Stimulated activated CD4-positive, alpha-beta T cell treated with anti-CD3 and anti-CD28 coated beads, Interleukin-1b, Interleukin-23, amount 100 ng/mL, for 48 hours (primary cell): Measurements from ENCODE around the gene KRTAP12-1.
"Not testable (repeated sequence)": the region's sequence is repeated elsewhere in the genome, so short reads cannot be mapped to it uniquely, and the experiment has no call there.

Experiments used
- DNase-seq: peaks from one replicate; pipeline ENCODE4 v3.0.0-alpha.2; 2020

KRTAP12-1 gene

DNA sequence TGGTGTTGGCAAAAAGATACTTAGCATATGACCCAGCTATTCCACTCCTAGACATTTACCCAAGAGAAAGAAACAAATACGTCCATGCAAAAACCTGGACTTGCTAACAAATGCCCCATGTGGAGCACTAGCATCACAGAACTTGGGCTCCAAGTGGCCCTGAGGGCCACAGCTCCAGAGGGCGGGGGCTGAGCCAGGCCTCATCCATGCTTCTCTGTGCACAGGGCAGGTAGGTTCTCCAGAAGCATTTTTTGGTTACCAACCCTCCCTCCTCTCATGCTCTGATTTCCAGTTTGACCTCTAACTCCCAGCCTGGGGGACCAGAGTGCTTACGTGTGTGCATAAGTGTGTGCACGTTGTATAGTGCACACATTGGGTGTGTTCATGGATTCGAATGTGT lies 17.3 kb downstream of the KRTAP12-1 start:
- DNase-seq: no peak

DNA sequence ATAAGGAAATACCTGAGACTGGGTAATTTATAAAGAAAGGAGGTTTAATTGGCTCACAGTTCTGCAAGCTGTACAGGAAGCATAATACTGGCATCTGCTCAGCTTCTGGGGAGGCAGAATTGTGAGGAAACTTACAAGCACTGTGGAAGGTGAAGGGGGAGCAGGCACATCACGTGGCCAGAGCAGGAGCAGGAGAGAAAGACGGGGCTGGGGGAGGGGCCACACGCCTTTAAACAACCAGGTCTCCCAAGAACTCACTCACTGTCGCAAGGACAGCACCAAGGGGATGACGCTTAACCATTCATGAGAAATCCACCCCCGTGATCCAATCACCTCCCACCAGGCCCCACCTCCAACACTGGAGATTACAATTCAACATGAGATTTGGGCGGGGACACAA lies 20.4 kb downstream of the KRTAP12-1 start:
- not testable (repeated sequence) for DNase-seq

DNA sequence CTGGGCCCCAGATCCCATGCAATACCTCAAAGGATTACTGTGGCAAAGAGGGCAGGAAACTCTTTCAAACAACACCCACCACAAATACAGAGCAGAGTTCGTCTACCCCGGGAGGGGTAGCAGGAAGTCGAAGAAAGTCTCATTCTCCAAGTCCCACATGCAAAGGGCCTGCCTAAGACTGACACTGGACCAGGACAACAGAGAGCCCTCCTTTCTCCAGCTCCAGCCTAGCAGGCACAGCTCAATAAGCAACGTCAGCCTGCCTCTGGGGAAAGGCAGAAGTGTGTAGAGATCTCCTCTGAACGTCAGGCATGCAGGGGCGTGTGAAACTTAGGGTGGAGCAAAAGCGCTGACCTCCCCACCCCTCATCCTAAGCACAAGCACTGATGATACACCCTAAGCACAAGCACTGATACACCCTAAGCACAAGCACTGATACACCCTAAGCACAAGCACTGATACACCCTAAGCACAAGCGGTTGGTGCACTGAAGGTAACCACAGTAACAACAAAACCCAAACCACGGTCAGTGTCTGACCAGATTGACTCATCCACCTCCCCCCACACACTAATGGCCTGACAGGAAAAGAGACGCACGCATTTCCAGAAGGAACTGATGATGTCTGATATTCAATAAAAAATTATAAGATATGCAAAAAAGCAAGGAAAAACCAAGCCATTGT lies 22.9 kb downstream of the KRTAP12-1 start:
- DNase-seq: no peak

DNA sequence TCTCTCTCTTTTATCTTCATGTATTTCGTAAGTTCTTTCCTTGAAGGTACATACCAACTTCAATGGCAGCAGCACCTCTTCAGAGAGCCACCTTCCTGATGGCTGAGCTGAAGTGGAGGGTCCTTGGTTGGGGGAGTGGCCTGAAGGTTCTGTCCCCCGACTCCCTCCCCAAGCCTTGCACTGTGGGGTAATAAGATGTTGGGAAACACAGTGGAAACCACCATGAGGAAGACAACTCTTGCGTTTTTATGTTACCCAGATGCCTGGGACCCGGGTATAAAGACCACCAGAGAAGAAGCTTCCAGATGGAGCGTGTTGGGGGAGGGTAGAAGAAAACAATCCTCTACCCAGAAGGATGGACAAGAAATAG lies 23.4 kb downstream of the KRTAP12-1 start:
- DNase-seq: no peak

DNA sequence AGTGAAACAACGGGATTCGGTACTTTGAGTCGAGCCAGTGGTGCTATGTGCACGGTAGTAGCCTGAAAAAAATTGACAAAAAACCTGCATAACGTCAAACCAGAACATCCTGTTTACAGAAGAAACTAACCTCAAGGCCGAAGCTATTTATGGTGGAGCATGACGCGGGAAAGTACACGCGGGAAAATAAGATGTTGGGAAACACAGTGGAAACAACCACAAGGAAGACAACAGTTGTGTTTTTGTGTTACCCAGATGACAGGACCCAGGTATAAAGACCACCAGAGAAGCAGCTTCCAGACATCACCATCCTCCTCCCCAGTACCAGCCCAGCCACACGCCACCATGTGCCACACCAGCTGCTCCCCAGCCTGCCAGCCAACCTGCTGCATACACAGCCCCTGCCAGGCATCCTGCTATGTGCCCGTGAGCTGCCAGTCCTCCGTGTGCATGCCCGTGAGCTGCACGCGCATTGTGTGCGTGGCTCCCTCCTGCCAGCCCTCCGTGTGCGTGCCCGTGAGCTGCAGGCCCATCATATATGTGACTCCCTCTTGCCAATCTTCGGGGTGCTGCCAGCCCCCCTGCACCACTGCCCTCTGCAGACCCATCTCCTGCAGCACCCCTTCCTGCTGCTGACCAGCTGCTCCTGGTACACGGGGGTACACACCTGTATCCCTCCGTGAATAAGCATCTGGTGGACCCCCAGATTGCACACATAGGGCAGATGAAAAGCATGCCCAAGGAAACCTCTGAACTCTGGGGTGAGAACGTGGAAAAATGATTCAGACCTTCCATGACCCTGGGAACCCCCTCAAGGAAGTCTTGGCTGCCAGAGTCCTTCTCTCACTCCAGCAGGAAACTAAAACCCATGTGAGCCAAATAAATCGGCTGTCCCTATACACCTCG lies 24.1 kb downstream of the KRTAP12-1 start, which contains the start of gene KRTAP12-3:
KRTAP12-3 (plus strand) TSS at position 298 of the 906 bp plus-strand sequence; CDS start at position 346, 48 bp downstream.
- no peak for DNase-seq

DNA sequence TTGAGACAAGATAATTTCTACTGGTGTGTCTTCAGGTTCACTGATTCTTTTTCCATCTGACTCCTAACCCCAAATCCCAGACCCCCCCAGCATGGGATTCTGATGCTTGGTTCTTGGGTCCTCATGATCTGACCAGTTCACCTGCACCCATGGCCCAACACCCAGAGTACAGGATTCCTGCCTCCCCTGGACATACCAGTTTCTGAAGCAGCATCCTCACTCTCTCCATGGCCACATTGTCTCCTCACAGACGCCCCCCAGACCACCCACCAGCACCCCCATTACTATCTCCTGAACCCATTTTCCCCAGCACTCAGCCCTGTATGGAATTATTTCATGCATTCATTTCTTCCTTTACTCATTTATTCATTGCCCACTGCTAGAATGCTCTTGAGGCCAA lies 25.1 kb downstream of the KRTAP12-1 start:
- no peak for DNase-seq

DNA sequence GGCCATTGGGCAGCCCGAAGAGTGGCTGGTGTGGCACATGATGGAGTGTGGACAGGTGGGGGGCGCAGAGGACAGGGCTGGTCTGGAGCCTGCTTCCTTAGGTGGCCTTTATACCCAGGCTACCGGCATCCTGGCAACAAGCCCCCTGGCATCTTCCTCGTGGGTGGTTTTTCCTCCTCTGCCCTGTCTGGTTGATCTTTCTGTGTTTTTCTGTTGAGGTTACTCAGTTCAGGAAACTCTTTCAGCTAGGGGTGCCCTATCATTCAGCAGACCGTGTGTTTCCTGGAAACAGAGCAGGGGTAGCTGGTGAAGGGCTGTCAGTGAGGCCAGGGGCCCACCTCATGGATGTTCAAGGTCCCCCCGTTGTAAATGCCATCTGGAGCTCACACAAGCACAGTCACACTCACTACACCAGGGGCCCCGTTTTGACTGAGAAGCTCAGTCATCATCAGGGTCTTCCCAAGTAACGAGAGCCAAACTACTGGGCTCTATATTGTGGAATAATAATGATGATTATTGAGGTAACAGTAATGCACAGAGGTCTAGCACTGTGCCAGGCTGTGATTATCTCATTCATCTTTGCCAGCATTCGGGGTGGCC lies 27.3 kb downstream of the KRTAP12-1 start, which contains the start of gene KRTAP12-4:
KRTAP12-4 (minus strand) TSS at position 84 of the 600 bp plus-strand sequence; CDS start at position 39, 45 bp downstream.
- DNase-seq: no peak

DNA sequence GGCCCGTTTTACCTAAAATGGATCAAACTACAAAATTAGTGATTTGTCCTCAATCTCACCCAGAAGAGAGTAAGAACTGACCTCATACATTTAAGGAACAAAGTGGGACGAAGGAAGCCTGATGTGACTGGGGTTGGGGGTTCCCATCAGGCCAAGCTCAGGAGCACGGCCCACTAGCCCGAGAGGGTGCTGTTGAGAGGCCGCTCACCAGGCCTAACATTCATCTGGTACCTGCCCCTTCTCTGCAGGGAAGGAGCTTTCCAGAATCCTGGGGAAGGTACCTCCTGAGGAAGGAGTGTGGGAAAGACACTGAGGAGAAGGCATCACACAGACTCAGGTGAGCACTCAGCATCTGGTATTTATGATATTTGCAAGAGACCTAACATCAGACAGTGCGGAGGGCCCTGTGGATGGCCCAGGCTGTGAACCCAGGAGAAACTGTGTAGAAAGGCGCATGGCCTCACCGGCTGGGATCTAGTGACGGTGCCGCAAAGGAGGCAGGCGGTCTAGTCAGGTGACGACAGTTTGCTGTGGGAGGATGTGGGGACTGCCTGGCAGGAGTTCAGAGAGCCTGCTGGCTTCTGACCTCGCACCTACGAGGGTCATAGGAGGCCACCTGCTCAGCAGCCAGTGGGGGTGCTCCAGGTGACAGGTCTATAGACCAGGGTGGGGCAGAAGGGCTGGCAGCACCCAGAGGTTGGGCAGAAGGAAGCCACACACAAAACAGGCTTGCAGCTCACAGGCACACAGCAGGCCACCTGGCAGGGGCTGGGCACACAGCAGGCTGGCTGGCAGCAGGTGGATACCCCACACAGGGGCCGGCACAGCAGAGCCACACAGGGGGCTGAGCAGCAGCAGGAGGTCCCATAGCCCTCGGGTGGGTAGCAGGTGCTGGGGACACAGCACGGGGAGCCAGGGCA lies 28.0 kb downstream of the KRTAP12-1 start:
- no peak for DNase-seq

DNA sequence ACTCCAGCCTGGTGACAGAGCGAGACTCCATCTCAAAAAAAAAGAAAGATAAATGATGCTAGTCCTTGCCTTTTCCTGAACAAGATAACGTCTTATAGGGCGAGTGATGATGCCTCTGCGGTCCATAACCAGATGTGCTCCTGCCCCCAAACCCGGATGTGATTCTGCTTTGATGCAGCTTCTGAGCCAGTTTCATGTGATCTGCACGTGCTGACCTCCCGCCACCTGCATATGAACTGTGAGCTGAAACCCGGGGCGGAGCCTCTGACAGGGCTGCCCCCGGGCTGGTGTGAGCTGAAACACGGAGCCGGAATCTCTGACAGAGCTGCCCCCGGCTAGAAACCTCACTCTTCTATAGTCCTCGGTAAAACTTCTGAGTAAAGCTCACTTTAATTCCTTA lies 28.8 kb downstream of the KRTAP12-1 start:
- DNase-seq: no peak

DNA sequence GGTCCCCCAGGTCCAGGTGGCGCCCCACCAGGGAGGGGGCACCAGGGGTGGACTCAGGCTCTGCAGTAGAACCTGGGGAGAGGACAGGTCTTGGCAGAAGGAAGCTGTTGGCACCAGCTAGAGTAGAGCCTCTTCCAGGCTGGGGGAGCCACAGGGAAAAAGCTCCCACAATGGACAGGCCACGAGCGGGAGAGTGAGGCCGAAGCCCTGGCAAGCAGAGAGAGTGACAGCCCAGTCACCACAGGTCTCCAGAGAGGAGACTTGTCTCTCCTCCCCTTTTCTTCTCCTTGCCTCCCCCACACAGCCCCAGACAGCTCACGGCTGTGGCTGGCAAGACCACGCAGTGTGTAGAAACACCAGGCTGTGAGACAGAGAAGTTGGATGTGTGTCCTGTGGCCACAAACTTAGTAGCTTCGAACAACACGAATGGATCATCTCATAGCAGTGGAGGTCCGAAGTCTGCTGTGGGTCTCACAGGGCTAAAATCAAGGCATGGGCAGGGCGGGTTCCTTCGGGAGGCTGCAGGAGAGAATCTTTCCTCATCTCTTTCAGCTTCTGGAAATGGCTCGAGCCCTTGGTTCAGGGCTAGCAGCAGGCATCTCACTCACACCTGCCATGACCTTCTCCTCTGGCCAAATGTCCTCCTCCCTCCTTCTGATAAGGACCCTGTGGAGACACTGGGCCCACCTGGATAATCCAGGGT lies 30.8 kb downstream of the KRTAP12-1 start:
- DNase-seq: no peak

DNA sequence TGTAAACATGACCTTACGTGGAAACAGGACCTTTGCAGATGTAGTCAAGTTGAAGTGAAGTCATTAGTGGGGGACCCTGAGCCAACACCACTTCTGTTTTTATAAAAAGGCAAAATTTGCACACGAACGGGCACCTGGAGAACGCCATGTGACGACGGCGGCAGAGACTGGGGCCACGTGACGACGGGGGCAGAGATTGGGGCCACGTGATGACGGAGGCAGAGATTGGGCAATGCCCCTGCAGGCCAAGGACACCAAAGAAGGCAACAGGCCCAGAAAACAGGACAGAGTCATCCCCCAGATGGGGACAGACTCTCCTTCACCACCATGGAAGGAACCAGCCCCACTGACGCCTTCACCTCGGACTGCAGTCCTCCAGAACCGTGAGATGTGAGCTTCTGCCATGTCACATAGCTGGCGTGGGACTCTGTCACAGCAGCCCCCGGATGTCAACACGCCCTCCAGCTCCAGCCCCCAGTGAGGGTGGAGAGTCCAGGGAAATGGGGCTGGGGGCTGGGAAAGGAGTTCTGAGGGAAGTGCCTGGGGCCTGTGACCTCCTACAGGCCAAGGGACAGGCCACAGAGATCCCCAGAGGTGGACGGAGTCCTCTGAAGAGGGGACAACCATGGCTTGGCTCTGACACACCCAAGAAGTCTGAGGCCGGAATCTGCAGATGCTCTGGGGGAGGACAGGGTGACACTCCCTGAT lies 31.5 kb downstream of the KRTAP12-1 start:
- no peak for DNase-seq

DNA sequence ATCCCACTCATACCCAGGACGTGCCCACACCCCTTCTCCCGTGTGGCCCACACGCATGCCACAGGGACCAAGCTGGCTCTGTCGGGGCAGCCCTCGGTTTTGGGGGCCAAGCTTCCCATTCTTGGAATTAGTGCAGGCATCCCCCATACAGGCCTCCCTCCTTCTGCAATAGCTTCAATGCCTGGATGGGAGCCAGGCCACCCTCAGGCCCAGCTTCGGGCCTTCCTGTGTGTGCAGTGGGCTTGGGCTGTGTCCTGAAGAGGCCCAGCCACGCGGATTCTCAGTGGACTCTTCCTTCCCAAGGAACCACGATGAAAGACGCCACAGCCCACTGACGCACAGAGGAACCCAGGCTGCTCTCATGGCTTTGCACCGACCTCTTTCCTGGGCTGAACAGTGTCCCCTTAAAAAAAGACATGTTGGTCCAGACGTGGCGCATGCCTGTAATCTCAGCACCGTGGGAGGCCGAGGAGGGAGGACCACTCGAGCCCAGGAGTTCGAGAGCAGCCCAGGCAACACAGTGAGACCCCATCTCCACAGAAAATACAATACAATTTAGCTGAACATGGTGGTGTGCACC lies 32.4 kb downstream of the KRTAP12-1 start:
- no peak for DNase-seq

DNA sequence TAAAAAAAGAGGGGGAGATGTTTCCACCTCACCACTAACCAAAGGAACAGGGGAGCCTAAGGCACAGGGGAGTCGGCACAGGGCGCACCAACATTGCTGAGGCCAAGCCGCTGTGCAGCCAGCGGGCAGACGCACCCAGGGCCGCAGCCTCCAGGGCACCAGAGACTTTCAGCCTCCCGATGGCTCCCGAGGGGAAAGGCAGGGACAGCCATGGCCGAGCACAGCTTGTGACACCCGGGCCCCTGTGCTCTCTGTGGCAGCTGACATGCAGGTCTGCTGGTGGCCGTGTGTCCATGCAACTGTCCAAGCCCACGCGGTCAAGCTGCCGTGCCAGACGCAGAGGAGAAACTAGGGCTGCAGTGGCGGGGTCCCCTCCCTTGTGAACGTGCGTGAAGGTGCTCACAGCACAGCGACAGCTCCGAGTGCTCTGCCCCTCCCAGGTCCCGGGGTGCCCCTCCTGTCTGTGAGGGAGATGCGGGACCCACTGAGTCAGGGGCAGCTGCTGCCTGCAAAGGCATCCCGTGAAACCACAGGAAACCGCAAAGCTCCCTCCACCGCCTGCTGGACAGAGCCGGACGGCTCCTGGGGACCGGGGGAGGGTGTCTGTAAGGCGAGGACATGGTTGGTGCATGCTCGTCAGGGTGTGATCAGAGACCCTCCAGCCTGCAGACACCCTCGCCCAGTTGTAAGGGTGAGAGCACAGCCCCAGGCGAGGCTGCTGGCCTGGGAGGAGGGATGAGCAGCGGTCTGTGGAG lies 33.2 kb downstream of the KRTAP12-1 start:
- DNase-seq: no peak

DNA sequence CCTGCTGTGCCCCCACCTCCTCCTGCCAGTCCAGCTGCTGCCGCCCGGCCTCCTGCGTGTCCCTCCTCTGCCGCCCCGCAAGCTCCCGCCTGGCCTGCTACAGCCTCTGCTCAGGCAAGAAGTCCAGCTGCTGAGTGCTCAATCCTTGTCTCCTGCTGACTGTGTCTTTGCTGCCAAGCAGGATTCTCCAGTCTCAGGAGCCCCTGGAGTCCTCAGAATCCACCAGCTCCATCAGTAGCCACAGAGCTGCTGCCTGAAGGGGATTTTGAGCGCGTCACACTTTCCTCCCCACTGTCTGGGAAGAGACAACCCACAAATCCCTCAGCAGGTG lies 34.8 kb downstream of the KRTAP12-1 start:
- DNase-seq: no peak

DNA sequence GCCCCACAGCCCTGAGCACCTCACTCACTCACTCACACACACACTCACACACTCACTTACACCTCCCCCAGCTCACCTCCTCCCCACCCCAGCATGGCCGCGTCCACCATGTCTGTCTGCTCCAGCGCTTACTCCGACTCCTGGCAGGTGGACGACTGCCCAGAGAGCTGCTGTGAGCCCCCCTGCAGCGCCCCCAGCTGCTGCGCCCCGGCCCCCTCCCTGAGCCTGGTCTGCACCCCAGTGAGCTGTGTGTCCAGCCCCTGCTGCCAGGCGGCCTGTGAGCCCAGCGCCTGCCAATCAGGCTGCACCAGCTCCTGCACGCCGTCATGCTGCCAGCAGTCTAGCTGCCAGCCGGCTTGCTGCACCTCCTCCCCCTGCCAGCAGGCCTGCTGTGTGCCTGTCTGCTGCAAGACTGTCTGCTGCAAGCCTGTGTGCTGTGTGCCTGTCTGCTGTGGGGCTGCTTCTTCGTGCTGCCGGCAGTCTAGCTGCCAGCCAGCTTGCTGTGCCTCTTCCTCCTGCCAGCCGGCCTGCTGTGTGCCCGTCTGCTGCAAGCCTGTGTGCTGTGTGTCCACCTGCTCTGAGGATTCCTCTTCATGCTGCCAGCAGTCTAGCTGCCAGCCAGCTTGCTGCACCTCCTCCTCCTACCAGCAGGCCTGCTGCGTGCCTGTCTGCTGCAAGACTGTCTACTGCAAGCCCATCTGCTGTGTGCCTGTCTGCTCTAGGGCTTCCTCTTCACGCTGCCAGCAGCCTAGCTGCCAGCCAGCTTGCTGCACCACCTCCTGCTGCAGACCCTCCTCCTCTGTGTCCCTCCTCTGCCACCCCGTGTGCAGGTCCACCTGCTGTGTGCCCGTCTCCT lies 35.4 kb downstream of the KRTAP12-1 start, which contains the start of gene KRTAP10-11:
KRTAP10-11 (plus strand) TSS at position 49 of the 856 bp plus-strand sequence; CDS start at position 94, 45 bp downstream.
- DNase-seq: not testable (repeated sequence)

DNA sequence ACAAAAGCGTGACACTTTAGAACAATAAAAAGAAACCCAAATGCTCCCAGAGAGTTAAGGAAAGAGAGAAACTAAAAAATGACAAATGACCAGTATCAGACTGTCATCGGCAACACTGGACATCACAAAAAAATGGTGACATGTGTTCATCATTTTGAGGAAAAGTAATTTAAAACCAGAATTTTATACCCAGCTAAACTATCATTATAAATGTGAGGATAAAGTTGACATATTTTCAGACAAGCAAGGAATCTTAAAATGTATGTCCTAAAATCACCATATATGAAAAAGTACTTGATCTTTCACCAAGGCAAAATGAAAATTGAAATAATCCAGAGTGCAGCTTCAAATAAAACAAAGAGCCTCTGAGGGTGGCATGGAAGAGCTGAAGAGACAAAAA lies 37.1 kb downstream of the KRTAP12-1 start:
- DNase-seq: no peak

DNA sequence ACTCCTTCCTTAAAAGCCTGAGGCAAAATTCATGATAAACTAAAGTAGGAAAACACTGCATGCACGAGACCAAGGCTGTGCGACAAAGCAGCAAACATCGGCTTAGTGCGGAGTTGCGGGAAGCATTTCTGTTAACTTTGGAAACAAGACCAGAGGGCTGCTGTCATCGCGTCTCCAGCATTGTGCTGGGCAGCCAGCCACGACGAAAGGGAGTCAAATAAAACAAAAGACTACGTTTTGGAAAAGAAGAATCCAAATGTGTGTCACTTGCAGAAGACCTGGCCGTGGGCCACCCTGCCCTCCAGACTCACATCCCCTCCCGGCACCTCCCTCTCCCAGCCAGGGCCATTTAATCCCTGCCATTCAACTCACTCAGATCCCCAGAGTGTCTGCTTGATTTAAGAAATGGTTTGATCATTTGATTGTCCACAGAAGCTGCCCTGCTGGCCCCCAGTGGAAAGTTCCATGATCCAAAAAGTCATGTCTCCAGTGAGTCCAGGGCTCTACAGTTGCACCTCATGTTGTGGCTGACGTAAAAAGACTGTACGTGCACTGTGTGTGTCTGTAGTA lies 38.1 kb downstream of the KRTAP12-1 start:
- DNase-seq: no peak

DNA sequence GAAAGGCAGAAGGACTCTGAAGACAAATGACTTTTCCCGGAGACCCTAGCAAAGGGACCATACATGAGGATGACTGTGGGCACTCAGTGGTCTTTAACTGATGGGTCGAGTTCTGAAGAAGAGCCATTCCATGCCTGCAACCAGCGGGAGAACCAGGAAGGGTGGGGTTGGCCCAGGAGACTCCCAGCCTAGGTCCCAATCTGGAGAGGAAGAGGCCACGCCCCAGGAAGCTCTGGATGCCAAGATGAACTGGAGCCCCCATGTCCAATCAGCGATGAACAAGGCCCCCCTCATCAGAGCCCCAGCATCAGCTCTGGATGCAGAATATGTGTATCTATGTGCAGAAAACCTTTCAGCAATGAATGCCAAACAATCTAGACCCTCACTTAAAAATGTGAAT lies 41.2 kb downstream of the KRTAP12-1 start:
- DNase-seq: no peak

DNA sequence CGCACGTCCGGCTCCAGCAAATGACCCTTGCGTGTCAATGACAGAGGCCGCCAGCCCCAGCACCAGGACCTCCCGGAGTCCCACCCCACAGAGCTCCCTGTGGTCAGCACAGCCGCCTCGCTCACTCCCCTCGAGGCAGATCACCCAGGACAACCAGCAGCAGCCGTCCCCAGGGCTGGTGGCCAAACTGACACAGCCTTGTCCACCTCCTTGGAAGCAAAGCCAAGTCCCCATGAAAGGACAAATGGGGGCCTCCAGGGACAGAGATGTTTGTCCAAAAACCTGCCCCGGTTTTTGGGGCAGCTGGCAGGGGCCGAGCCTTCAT lies 42.7 kb downstream of the KRTAP12-1 start:
- DNase-seq: no peak
